HuH-7.5 (cell line): ENCODE results near the gene RBM45.
A peak's percentile ranks its signal among the peaks of the same experiment; 100 is the strongest.
"Not testable (repeated sequence)": the region's sequence is repeated elsewhere in the genome, so short reads cannot be mapped to it uniquely, and the experiment has no call there.

Experiments used
- DNase-seq: peaks from one replicate; pipeline ENCODE4 v3.0.0; 2011; ENCODE audit warnings: low spot score

The RBM45 gene

GRCh38 chr2:178108176-178108575, 4.1 kb upstream of the RBM45 start:
- DNase-seq, result no peak

GRCh38 chr2:178109813-178110212, 2.4 kb upstream of the RBM45 start:
- DNase-seq, result peak; percentile 55

- DNase-seq, result no peak
These were observed 1.6 kb upstream of the RBM45 start for GRCh38 chr2:178110681-178111080.

GRCh38 chr2:178111743-178112142, 494 bp upstream of the RBM45 start:
- no peak for DNase-seq

GRCh38 chr2:178114462-178114861, 2.2 kb downstream of the RBM45 start:
- no peak for DNase-seq

GRCh38 chr2:178115271-178115670, 3.0 kb downstream of the RBM45 start:
- DNase-seq, result no peak

- no peak for DNase-seq
These were observed 5.5 kb downstream of the RBM45 start for GRCh38 chr2:178117725-178118124.

- DNase-seq, result no peak
These were observed 7.1 kb downstream of the RBM45 start for GRCh38 chr2:178119179-178119922.

GRCh38 chr2:178123163-178123562, 10.9 kb downstream of the RBM45 start:
- DNase-seq, result no peak

- DNase-seq, result no peak
These were observed 12.9 kb downstream of the RBM45 start for GRCh38 chr2:178125125-178125524.

- DNase-seq, result no peak
These were observed 13.6 kb downstream of the RBM45 start for GRCh38 chr2:178125862-178126261.

- DNase-seq, result no peak
These were observed 16.8 kb downstream of the RBM45 start for GRCh38 chr2:178128836-178129630.

GRCh38 chr2:178136321-178137025, 24.2 kb downstream of the RBM45 start:
- DNase-seq, result no peak

- DNase-seq, result no peak
These were observed 30.2 kb downstream of the RBM45 start for GRCh38 chr2:178142274-178143065.

GRCh38 chr2:178143481-178143880, 31.2 kb downstream of the RBM45 start:
- DNase-seq, result no peak

GRCh38 chr2:178152033-178152432, 39.8 kb downstream of the RBM45 start:
- peak; percentile 23 for DNase-seq

GRCh38 chr2:178152542-178152941, 40.3 kb downstream of the RBM45 start:
- DNase-seq, result no peak

GRCh38 chr2:178152977-178153376, 40.7 kb downstream of the RBM45 start:
- no peak for DNase-seq

GRCh38 chr2:178153878-178154277, 41.6 kb downstream of the RBM45 start:
- DNase-seq, result not testable (repeated sequence)

GRCh38 chr2:178155524-178155923, 43.3 kb downstream of the RBM45 start:
- no peak for DNase-seq

GRCh38 chr2:178157574-178157973, 45.3 kb downstream of the RBM45 start:
- DNase-seq, result no peak

- DNase-seq, result no peak
These were observed 47.7 kb downstream of the RBM45 start for GRCh38 chr2:178159966-178160365.
